Immature natural killer cell (primary cell): ENCODE data around the gene RCOR2. TPM values are rescaled to one million over a fixed set of nuclear protein-coding genes. Genes with fewer than 3 reads are reported as not detected.
"Not testable (repeated sequence)": the region's sequence is repeated elsewhere in the genome, so short reads cannot be mapped to it uniquely, and the experiment has no call there.

ENCODE experiments used
- DNase-seq, 3 donors: peaks; one replicate each; pipeline ENCODE4 v3.0.0; 2022; ENCODE audit warnings: mixed read lengths in 1 of 3
- H3K27ac Mint-ChIP-seq, 6 donors: one replicate each; pipeline ENCODE4 v1.8.0; 2020; ENCODE audit warnings: mixed read lengths in 6 of 6, mild to moderate bottlenecking in 5 of 6, inconsistent platforms in 4 of 6, moderate library complexity in 3 of 6
- H3K27me3 Mint-ChIP-seq, 3 donors: one replicate each; pipeline ENCODE4 v1.8.0; 2020 to 2021; ENCODE audit warnings: low read depth in 3 of 3, mild to moderate bottlenecking in 3 of 3, mixed read lengths in 3 of 3, moderate library complexity in 3 of 3, inconsistent platforms in 1 of 3
- H3K36me3 Mint-ChIP-seq, 3 donors: one replicate each; pipeline ENCODE4 v1.8.0; 2020; ENCODE audit warnings: mixed read lengths in 3 of 3, inconsistent platforms in 2 of 3, mild to moderate bottlenecking in 2 of 3
- H3K4me1 Mint-ChIP-seq, 2 donors: one replicate each; pipeline ENCODE4 v1.8.0; 2020; ENCODE audit warnings: inconsistent platforms in 2 of 2, mild to moderate bottlenecking in 2 of 2, mixed read lengths in 2 of 2, moderate library complexity in 1 of 2
- H3K4me3 Mint-ChIP-seq, 5 donors: one replicate each; pipeline ENCODE4 v1.8.0; 2020; ENCODE audit warnings: mild to moderate bottlenecking in 5 of 5, mixed read lengths in 5 of 5, inconsistent platforms in 3 of 5, moderate library complexity in 3 of 5
- H3K9me3 Mint-ChIP-seq, 6 donors: one replicate each; pipeline ENCODE4 v1.8.0; 2020; ENCODE audit warnings: mild to moderate bottlenecking in 6 of 6, mixed read lengths in 6 of 6, inconsistent platforms in 4 of 6, moderate library complexity in 3 of 6
- polyA plus RNA-seq, 3 donors: library from polyadenylated mRNA; unstranded; fragments of 300-500 nt; fragmentation: Illumina TruSeq; gene quantifications; one replicate each; pipeline ENCODE4 v1.2.3, GENCODE V29; 2021

RCOR2 gene
- not detected for polyA plus RNA-seq

DNA sequence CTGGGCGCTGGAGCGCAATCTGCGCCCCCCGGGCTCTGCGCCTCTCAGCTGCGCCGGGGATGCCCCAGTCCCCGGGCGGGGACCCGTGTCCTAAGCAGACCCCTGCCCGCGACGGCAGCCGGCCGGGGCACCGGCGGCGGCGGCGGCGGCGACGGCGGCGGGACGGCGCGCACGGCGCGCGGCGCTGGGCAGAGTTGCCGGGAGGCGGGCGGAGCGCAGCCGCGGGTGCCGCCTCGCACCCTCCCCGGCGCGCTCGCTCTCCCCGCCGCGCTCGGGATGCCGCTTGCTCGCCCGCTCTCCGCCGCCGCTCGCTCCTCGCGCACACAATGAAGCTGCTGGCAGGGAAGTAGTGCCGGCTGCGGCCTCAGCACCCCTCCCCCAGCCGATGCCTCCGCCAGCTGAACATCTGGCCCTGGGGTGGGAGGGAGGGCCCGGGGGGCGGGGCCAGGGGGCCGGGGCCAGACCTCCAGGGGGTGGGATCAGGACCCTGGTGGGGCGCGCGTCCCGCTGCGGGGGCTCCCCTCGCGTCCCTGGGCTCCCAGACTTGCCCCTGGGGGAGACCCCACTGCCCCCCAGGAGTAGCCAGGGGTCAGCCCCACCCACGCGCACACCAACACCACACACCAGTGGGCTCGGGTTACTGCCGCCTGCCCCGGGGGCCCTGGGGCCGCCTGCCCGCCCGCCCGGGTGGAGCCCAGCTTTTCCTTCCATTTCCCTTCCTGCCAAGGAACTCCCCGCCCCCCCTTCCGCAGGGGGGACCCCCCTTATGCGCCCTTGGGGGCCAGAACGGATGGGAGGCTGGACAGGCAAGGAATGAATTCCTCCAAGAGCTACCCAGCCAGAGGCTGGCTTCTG, at the start of gene RCOR2:
RCOR2 (minus strand) TSS at position 328 of the 855 bp plus-strand sequence. CDS start 708 bp downstream, outside the sequence.
- peak within 1 kb of the TSS in 1 of 6 donors; percentile 65 for H3K27ac Mint-ChIP-seq
- peaks cover 2 to 5% (median 3%) of the 10 kb centered on the region in 3 donors for H3K27me3 Mint-ChIP-seq
- H3K36me3 Mint-ChIP-seq, result no peaks in the 10 kb centered on the region
- peak; percentile 35 to 57 (median 56) for DNase-seq
- H3K4me1 Mint-ChIP-seq, result peaks cover 11 to 17% of the 10 kb centered on the region in 2 donors
- peak within 1 kb of the TSS; percentile 78 to 87 (median 84) for H3K4me3 Mint-ChIP-seq
- H3K9me3 Mint-ChIP-seq, result no peaks in the 10 kb centered on the region

- Mint-ChIP-seq H3K9me3 (peaks cover 0 to 1% (median 0%) of the 10 kb centered on the region in 6 donors), H3K27me3 (peaks cover 2 to 5% (median 2%) of the 10 kb centered on the region in 3 donors), H3K4me3 (no peak overlapping the region), H3K36me3 (no peaks in the 10 kb centered on the region), H3K27ac (no peak overlapping the region), H3K4me1 (peaks cover 10 to 17% of the 10 kb centered on the region in 2 donors)
- DNase-seq, result no peak
Observed at GRCh38 chr11:63966444-63966843, 49.5 kb upstream of the RCOR2 start.

- not testable (repeated sequence) for H3K27ac Mint-ChIP-seq, H3K9me3 Mint-ChIP-seq
Observed at GRCh38 chr11:63963895-63964294, 46.9 kb upstream of the RCOR2 start.

GRCh38 chr11:63961608-63962412, 44.8 kb upstream of the RCOR2 start:
- Mint-ChIP-seq H3K27ac (peak overlapping the region in 3 of 6 donors; percentile 6 to 62 (median 10)), H3K9me3 (peaks cover 0 to 1% (median 0%) of the 10 kb centered on the region in 6 donors), H3K4me1 (peaks cover 28 to 37% of the 10 kb centered on the region in 2 donors), H3K4me3 (peak overlapping the region; percentile 50 to 77 (median 76)), H3K27me3 (peaks cover 3 to 8% (median 5%) of the 10 kb centered on the region in 3 donors), H3K36me3 (peaks cover 0 to 4% (median 2%) of the 10 kb centered on the region in 3 donors)
- DNase-seq, result peak; percentile 59 to 76 (median 67)

More at GRCh38 chr11:63963895-63964294, 46.9 kb upstream of the RCOR2 start:
- not testable (repeated sequence) for H3K4me3 Mint-ChIP-seq, DNase-seq, H3K27me3 Mint-ChIP-seq, H3K36me3 Mint-ChIP-seq
- peaks cover 28 to 30% of the 10 kb centered on the region in 2 donors for H3K4me1 Mint-ChIP-seq

DNA sequence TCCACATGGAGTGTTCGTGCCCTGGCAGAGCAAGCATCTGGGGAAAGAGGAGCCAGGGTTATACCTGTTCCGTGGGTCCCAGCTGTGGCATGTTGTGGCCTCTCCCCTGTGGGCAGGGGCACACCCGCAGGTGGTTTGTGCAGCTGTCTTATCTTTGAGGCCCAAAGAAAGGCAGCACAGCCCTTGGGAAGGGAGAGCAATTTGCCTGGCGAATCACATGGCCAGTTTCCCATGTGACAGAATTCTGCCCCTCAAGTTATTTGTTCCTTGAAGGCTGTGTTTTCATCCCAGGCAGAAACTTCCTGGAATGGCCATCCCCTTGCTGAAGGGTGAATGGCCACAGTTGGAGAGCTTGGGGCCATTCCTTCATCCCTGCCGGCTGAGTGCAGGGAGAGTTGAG, 41.0 kb upstream of the RCOR2 start:
- H3K27ac Mint-ChIP-seq, result no peak overlapping the region
- peaks cover 0 to 1% (median 0%) of the 10 kb centered on the region in 6 donors for H3K9me3 Mint-ChIP-seq
- peaks cover 62 to 65% of the 10 kb centered on the region in 2 donors for H3K4me1 Mint-ChIP-seq

DNA sequence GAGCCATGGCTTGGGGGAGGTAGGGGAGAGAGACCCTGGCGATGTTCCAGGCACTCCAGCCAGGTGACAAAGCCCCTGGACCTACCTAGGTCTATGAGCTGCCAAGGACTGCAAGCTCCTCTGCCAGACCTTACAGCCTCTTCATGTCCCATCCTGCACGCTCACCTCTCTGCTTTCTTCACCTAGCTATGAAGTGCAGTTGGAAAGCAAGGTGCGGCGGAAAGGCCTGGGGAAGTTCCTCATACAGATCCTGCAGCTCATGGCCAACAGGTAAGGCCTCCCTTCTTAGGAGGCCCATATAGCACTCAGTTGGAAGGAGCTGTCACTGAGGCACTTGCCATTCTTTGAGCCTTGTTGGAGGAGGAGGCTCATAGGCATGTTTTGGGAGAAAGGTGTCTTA, 35.6 kb upstream of the RCOR2 start:
- Mint-ChIP-seq H3K36me3 (peaks cover 11 to 36% (median 31%) of the 10 kb centered on the region in 3 donors), H3K27ac (peak overlapping the region; percentile 90 to 99 (median 96)), H3K9me3 (no peaks in the 10 kb centered on the region), H3K4me1 (peaks cover 58 to 63% of the 10 kb centered on the region in 2 donors), H3K4me3 (peak overlapping the region; percentile 79 to 97 (median 83)), H3K27me3 (peaks cover 0 to 11% (median 6%) of the 10 kb centered on the region in 3 donors)
- no peak for DNase-seq

More for the DNA sequence above, 41.0 kb upstream of the RCOR2 start:
- Mint-ChIP-seq H3K36me3 (peaks cover 11 to 30% (median 26%) of the 10 kb centered on the region in 3 donors), H3K27me3 (peaks cover 2 to 8% (median 3%) of the 10 kb centered on the region in 3 donors), H3K4me3 (no peak overlapping the region)
- no peak for DNase-seq

DNA sequence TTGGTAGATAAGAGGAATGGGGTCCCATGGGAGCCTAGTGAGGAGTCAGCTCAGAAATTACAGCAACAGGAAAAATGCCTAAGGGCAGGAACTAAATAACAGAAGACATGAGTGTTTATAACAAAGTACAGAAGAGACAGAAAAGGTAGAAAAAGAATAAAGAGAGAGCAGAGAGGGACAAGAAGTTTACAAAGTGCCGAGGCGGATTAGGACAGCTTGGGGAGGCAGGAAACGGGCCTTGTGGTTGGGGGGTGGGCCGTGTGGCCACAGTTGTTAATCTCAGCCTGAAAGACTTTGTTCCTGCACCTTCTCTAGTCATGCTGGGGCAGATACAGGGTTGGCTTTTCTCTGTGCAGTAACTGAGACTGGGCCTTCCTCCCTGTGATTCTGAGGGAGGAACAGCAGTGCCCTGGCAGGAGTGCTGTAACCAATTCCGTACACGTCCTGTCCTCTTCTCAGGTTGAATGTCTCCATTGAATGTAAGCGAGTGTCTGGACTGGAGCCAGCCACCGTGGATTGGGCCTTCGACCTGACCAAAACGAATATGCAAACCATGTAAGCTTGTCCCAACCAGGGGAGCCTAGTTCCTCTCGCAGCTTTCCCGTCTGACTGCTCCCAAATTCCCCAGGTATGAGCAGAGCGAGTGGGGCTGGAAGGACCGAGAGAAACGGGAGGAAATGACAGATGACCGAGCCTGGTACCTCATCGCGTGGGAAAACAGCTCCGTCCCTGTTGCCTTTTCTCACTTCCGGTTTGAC, 35.0 kb upstream of the RCOR2 start:
- H3K27me3 Mint-ChIP-seq, result peaks cover 0 to 13% (median 6%) of the 10 kb centered on the region in 3 donors
- H3K4me1 Mint-ChIP-seq, result peaks cover 56 to 63% of the 10 kb centered on the region in 2 donors
- DNase-seq, result peak; percentile 72 to 77 (median 74)
- H3K36me3 Mint-ChIP-seq, result peaks cover 11 to 33% (median 30%) of the 10 kb centered on the region in 3 donors
- peak overlapping the region; percentile 79 to 97 (median 83) for H3K4me3 Mint-ChIP-seq
- H3K9me3 Mint-ChIP-seq, result no peaks in the 10 kb centered on the region
- peak overlapping the region; percentile 90 to 99 (median 96) for H3K27ac Mint-ChIP-seq

DNA sequence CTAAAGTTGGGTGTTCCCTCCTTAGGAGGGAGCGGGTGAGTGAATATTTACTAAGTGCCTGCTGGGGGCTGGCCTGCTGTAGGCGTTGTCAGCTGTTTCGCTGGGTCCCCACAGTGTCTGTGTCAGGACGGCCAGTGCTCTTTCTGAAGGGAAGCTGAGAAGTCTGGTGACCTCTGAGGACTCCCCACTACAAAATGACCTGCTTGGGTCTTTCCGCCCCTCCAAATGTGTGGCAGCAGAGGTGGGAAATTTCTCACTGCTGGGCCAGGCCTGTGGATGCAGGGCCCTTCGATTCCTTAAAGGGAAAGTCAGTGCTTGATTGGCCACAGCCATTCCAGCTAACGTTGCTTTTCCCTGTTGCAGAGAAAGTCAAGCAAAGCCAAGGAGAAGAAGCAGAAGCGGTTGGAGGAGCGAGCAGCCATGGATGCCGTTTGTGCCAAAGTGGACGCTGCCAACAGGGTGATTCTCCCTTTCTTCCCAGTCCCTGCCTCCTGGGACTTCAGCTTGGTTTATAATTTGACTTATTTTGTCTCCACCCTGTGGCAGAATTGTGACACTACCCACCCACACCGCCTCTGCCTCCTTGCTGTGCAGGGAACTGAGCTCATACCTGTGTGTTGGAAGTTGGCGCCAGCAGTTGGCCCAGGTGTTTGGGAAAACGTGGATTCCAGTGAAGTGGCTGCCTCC, 28.7 kb upstream of the RCOR2 start:
- Mint-ChIP-seq H3K4me1 (peaks cover 24 to 27% of the 10 kb centered on the region in 2 donors), H3K9me3 (no peaks in the 10 kb centered on the region), H3K36me3 (peaks cover 0 to under 1% (median 0%) of the 10 kb centered on the region in 3 donors), H3K27ac (peak overlapping the region in 1 of 6 donors; percentile 75), H3K4me3 (no peak overlapping the region), H3K27me3 (peaks cover 0 to 2% (median 0%) of the 10 kb centered on the region in 3 donors)
- peak; percentile 38 to 49 (median 47) for DNase-seq

DNA sequence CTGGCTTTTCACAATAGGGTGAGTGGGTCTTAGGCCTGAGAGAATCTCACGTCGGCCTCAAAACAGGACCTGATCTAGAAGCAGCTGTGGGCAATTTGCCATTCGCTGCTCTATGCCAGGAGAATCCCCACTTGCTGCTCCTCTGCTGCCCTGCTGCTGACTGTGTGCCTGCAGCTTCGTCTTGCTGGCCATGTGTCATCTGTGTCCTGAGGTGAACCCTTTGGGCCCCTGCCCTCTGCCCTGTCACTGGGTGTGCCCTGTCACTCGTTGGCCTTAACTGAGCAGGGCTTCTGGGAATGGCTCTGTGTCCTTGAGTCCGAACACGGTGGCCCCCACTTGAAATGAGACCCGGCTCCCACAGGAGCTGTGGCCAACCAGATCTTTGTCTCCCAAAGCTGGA, 28.0 kb upstream of the RCOR2 start:
- Mint-ChIP-seq H3K27ac (peak overlapping the region in 1 of 6 donors; percentile 9), H3K4me1 (peaks cover 27 to 28% of the 10 kb centered on the region in 2 donors), H3K27me3 (peaks cover 0 to 2% (median 0%) of the 10 kb centered on the region in 3 donors), H3K36me3 (no peaks in the 10 kb centered on the region), H3K9me3 (no peaks in the 10 kb centered on the region), H3K4me3 (no peak overlapping the region)
- no peak for DNase-seq

GRCh38 chr11:63942803-63943202, 25.8 kb upstream of the RCOR2 start:
- H3K27me3 Mint-ChIP-seq, result peaks cover 5 to 11% (median 9%) of the 10 kb centered on the region in 3 donors
- H3K36me3 Mint-ChIP-seq, result no peaks in the 10 kb centered on the region
- peaks cover 40 to 43% of the 10 kb centered on the region in 2 donors for H3K4me1 Mint-ChIP-seq
- H3K9me3 Mint-ChIP-seq, result no peaks in the 10 kb centered on the region
- H3K27ac Mint-ChIP-seq, result no peak overlapping the region
- no peak for DNase-seq
- H3K4me3 Mint-ChIP-seq, result no peak overlapping the region

DNA sequence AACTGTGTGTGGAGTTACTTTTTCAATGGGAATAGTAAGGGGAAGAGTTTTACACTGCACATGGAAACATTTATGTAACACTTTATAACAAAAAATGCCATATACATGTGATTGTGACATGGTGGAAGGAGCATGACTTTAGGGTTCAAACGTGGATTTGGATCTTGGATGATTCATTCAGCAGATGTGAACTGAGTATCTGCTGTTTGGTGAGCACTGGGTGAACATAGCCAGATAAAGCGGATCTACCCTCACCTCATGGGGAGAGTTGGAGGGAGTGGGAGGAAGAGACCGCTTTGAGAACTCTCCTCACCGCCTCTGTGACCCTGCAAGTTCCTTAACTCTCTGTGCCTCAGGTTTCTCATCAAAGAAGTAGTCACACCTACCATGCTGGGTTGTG, 24.9 kb upstream of the RCOR2 start:
- peaks cover 41 to 46% of the 10 kb centered on the region in 2 donors for H3K4me1 Mint-ChIP-seq
- peak overlapping the region in 3 of 6 donors; percentile 17 to 62 (median 40) for H3K27ac Mint-ChIP-seq
- no peaks in the 10 kb centered on the region for H3K9me3 Mint-ChIP-seq
- peak overlapping the region in 1 of 5 donors; percentile 32 for H3K4me3 Mint-ChIP-seq
- no peaks in the 10 kb centered on the region for H3K36me3 Mint-ChIP-seq
- H3K27me3 Mint-ChIP-seq, result peaks cover 5 to 10% (median 9%) of the 10 kb centered on the region in 3 donors
- DNase-seq, result no peak

DNA sequence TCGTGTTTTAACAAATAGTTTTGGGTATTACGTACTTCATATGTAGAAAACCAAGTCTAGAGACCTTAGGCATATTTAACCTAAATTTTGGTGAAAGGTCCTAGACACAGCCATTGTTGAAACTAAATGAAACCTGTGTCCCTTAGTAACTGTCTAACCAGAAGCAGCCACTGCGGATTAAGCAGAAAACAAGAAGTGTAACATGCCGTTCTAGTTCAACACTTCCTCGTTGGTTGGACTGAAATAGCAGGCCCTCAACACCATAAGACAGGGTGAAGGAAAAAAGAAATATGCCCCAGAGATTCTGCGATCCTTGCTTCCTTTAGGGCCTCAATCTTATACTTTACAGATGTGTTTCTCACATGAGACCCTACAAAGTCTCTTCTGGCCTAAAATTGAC, 23.8 kb upstream of the RCOR2 start:
- H3K4me1 Mint-ChIP-seq, result peaks cover 39 to 43% of the 10 kb centered on the region in 2 donors
- H3K36me3 Mint-ChIP-seq, result no peaks in the 10 kb centered on the region
- H3K27me3 Mint-ChIP-seq, result peaks cover 5 to 10% (median 9%) of the 10 kb centered on the region in 3 donors
- H3K4me3 Mint-ChIP-seq, result peak overlapping the region; percentile 42 to 92 (median 85)
- DNase-seq, result no peak
- peak overlapping the region; percentile 26 to 87 (median 70) for H3K27ac Mint-ChIP-seq
- H3K9me3 Mint-ChIP-seq, result no peaks in the 10 kb centered on the region
